ENCODE measurements around the gene ZNF92. TPM values are rescaled to one million over a fixed set of nuclear protein-coding genes. Genes with fewer than 3 reads are reported as not detected.

Gene ZNF92
- total and polyA plus RNA-seq, 2 donors (not counting 1 experiment from before 2014, with no cell fraction given) = 8.2 to 65.4 TPM

- Histone ChIP-seq H3K4me2 (replicated peaks; ENCODE audit: low read depth, low read length, poor library complexity, severe bottlenecking) (no peak overlapping the region), H3K36me3 (replicated peaks in 1 of 2; ENCODE audit: control extremely low read depth in 1 of 2, control insufficient read depth in 1 of 2, extremely low read depth in 1 of 2, insufficient read depth in 2 of 2, low read length in 1 of 2) (no peaks in the 10 kb centered on the region), H3K79me2 (ENCODE audit: control insufficient read depth, insufficient read depth, low read length) (no peaks in the 10 kb centered on the region), H3K27ac (ENCODE audit: low read length in 2 of 2) (no peak overlapping the region), H3K27me3 (replicated peaks in 1 of 4; ENCODE audit: control extremely low read depth in 1 of 4, control insufficient read depth in 3 of 4, insufficient read depth in 4 of 4, low read length in 3 of 4) (no peaks in the 10 kb centered on the region), H4K20me1 (ENCODE audit: control insufficient read depth, insufficient read depth, low read length, poor library complexity, severe bottlenecking) (no peaks in the 10 kb centered on the region), H3K4me1 (ENCODE audit: control insufficient read depth in 2 of 2, insufficient read depth in 2 of 2, low read length in 2 of 2) (no peaks in the 10 kb centered on the region), H3K9ac (ENCODE audit: low read length) (no peak overlapping the region), H3K9me3 (ENCODE audit: control extremely low read depth in 1 of 3, control insufficient read depth in 2 of 3, insufficient read depth in 1 of 3, low read length in 2 of 3) (peaks cover 0 to 30% (median 30%) of the 10 kb centered on the region in 3 donors), H2AFZ (ENCODE audit: insufficient read depth, low read depth, low read length, poor library complexity, severe bottlenecking) (no peak overlapping the region), H3K4me3 (ENCODE audit: control extremely low read depth in 1 of 5, extremely low read depth in 1 of 5, insufficient read depth in 1 of 5, low read depth in 2 of 5, low read length in 4 of 5) (no peak overlapping the region)
- intact Hi-C loops (cut with micrococcal nuclease) = no loop called here
- Mint-ChIP-seq H3K4me3 (no peak overlapping the region), H3K9me3 (ENCODE audit: insufficient read depth) (peaks cover 11% of the 10 kb centered on the region), H3K27me3 (no peaks in the 10 kb centered on the region), H3K4me1 (no peaks in the 10 kb centered on the region), H3K27ac (no peak overlapping the region)
- ChIA-PET POLR2A (no interaction called here), CTCF (no interaction called here)
- 100% methylated on average over 2 of the region's 3 CpGs for WGBS (ENCODE audit: insufficient coverage)
- ATAC-seq (ENCODE audit: low read depth) (no peak), DNase-seq (no peak)
- TF ChIP-seq, protein P1, sequence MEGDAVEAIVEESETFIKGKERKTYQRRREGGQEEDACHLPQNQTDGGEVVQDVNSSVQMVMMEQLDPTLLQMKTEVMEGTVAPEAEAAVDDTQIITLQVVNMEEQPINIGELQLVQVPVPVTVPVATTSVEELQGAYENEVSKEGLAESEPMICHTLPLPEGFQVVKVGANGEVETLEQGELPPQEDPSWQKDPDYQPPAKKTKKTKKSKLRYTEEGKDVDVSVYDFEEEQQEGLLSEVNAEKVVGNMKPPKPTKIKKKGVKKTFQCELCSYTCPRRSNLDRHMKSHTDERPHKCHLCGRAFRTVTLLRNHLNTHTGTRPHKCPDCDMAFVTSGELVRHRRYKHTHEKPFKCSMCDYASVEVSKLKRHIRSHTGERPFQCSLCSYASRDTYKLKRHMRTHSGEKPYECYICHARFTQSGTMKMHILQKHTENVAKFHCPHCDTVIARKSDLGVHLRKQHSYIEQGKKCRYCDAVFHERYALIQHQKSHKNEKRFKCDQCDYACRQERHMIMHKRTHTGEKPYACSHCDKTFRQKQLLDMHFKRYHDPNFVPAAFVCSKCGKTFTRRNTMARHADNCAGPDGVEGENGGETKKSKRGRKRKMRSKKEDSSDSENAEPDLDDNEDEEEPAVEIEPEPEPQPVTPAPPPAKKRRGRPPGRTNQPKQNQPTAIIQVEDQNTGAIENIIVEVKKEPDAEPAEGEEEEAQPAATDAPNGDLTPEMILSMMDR (IDR thresholded peaks at IDR 0.05) = no peak
- no peak for TF ChIP-seq EZH2 (IDR thresholded peaks at IDR 0.05; ENCODE audit: borderline replicate concordance, insufficient read depth, low read depth, low read length, poor library complexity, severe bottlenecking)
These were observed 35.7 kb downstream of the ZNF92 start for GRCh38 chr7:65409363-65409762.

DNA sequence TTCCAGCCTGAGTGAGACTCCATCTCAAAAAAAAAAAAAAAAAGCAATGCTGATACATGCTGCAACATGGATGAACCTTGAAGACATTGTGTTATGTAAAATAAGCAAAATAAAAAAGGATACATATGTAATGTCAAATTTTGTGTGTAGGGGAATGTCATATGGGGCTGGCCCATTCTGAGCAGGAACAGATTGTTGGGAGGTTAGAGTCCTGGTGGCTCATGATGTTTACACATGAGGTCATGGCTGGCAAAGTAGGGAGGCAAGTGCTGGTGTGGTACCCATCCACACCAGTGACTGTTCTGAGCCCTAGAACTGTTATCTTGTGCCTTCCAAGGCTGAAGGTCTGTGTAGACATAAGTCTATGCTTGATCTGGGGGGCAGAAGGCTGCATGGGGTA is 37.6 kb downstream of the ZNF92 start:
- CTCF ChIA-PET = no interaction called here
- no peak overlapping the region for H3K4me3 Mint-ChIP-seq

More for the DNA sequence above, 37.6 kb downstream of the ZNF92 start:
- no peaks in the 10 kb centered on the region for H3K36me3 ChIP-seq (replicated peaks in 1 of 2; ENCODE audit: control extremely low read depth in 1 of 2, control insufficient read depth in 1 of 2, extremely low read depth in 1 of 2, insufficient read depth in 2 of 2, low read length in 1 of 2)
- H3K4me3 ChIP-seq (ENCODE audit: control extremely low read depth in 1 of 5, extremely low read depth in 1 of 5, insufficient read depth in 1 of 5, low read depth in 2 of 5, low read length in 4 of 5) = no peak overlapping the region
- H3K9me3 Mint-ChIP-seq (ENCODE audit: insufficient read depth) = peaks cover 2% of the 10 kb centered on the region
- no peak overlapping the region for H3K4me2 ChIP-seq (replicated peaks; ENCODE audit: low read depth, low read length, poor library complexity, severe bottlenecking)
- no peak for TF ChIP-seq EZH2 (IDR thresholded peaks at IDR 0.05; ENCODE audit: borderline replicate concordance, insufficient read depth, low read depth, low read length, poor library complexity, severe bottlenecking)
- TF ChIP-seq, protein P1 (IDR thresholded peaks at IDR 0.05) = no peak
- H4K20me1 ChIP-seq (ENCODE audit: control insufficient read depth, insufficient read depth, low read length, poor library complexity, severe bottlenecking) = no peaks in the 10 kb centered on the region
- POLR2A ChIA-PET = no interaction called here
- H3K27ac ChIP-seq (ENCODE audit: low read length in 2 of 2) = no peak overlapping the region
- H2AFZ ChIP-seq (ENCODE audit: insufficient read depth, low read depth, low read length, poor library complexity, severe bottlenecking) = no peak overlapping the region
- H3K27ac Mint-ChIP-seq = no peak overlapping the region
- H3K9ac ChIP-seq (ENCODE audit: low read length) = no peak overlapping the region
- intact Hi-C loops (cut with micrococcal nuclease) = no loop called here
- DNase-seq (no peak), ATAC-seq (ENCODE audit: low read depth) (no peak)
- no peaks in the 10 kb centered on the region for H3K79me2 ChIP-seq (ENCODE audit: control insufficient read depth, insufficient read depth, low read length)
- H3K4me1 Mint-ChIP-seq = no peaks in the 10 kb centered on the region
- no peaks in the 10 kb centered on the region for H3K4me1 ChIP-seq (ENCODE audit: control insufficient read depth in 2 of 2, insufficient read depth in 2 of 2, low read length in 2 of 2)
- no peaks in the 10 kb centered on the region for H3K27me3 ChIP-seq (replicated peaks in 1 of 4; ENCODE audit: control extremely low read depth in 1 of 4, control insufficient read depth in 3 of 4, insufficient read depth in 4 of 4, low read length in 3 of 4)
- no peaks in the 10 kb centered on the region for H3K27me3 Mint-ChIP-seq
- peaks cover 0 to 27% (median 11%) of the 10 kb centered on the region in 3 donors for H3K9me3 ChIP-seq (ENCODE audit: control extremely low read depth in 1 of 3, control insufficient read depth in 2 of 3, insufficient read depth in 1 of 3, low read length in 2 of 3)

Data from B cell (primary cell).